Measurements from ENCODE around the gene KRTAP1-3. TPM values are rescaled to one million over a fixed set of nuclear protein-coding genes. Genes with fewer than 3 reads are reported as not detected.
"Not testable (repeated sequence)": the region's sequence is repeated elsewhere in the genome, so short reads cannot be mapped to it uniquely, and the experiment has no call there.

The KRTAP1-3 gene
- total RNA-seq, 1 donor = not detected

- TF ChIP-seq CTCF (IDR thresholded peaks at IDR 0.05; ENCODE audit: insufficient read depth, low read depth, low read length) = no peak
- H3K4me3 ChIP-seq (ENCODE audit: low read depth, low read length) = no peak overlapping the region
- DNase-seq (ENCODE audit: low read depth) = peak; percentile 57
Observed at GRCh38 chr17:41067281-41067680, 32.6 kb upstream of the KRTAP1-3 start.

- TF ChIP-seq CTCF (IDR thresholded peaks at IDR 0.05; ENCODE audit: insufficient read depth, low read depth, low read length) = no peak
- peak; percentile 93 for DNase-seq (ENCODE audit: low read depth)
Observed at GRCh38 chr17:41065829-41066624, 31.4 kb upstream of the KRTAP1-3 start, which contains the start of gene KRTAP2-4. TSS of gene KRTAP2-4 (minus strand) at chr17:41065879. CDS start at chr17:41065845, 34 bp downstream.

GRCh38 chr17:41065016-41065689 is 30.5 kb upstream of the KRTAP1-3 start:
- DNase-seq (ENCODE audit: low read depth) = not testable (repeated sequence)

More at GRCh38 chr17:41065829-41066624, 31.4 kb upstream of the KRTAP1-3 start, which contains the start of gene KRTAP2-4:
- no peak within 1 kb of the TSS for H3K4me3 ChIP-seq (ENCODE audit: low read depth, low read length)

GRCh38 chr17:41064301-41064700 is 29.6 kb upstream of the KRTAP1-3 start:
- no peak for DNase-seq (ENCODE audit: low read depth)
- H3K4me3 ChIP-seq (ENCODE audit: low read depth, low read length) = no peak overlapping the region
- no peak for TF ChIP-seq CTCF (IDR thresholded peaks at IDR 0.05; ENCODE audit: insufficient read depth, low read depth, low read length)

More at GRCh38 chr17:41065016-41065689, 30.5 kb upstream of the KRTAP1-3 start:
- not testable (repeated sequence) for H3K4me3 ChIP-seq (ENCODE audit: low read depth, low read length)

GRCh38 chr17:41063449-41063848 is 28.8 kb upstream of the KRTAP1-3 start:
- TF ChIP-seq CTCF (IDR thresholded peaks at IDR 0.05; ENCODE audit: insufficient read depth, low read depth, low read length) = no peak
- no peak for DNase-seq (ENCODE audit: low read depth)
- no peak overlapping the region for H3K4me3 ChIP-seq (ENCODE audit: low read depth, low read length)

GRCh38 chr17:41061964-41062363 is 27.3 kb upstream of the KRTAP1-3 start:
- no peak for TF ChIP-seq CTCF (IDR thresholded peaks at IDR 0.05; ENCODE audit: insufficient read depth, low read depth, low read length)
- no peak overlapping the region for H3K4me3 ChIP-seq (ENCODE audit: low read depth, low read length)
- DNase-seq (ENCODE audit: low read depth) = peak; percentile 78

- no peak within 1 kb of the TSS for H3K4me3 ChIP-seq (ENCODE audit: low read depth, low read length)
- TF ChIP-seq CTCF (IDR thresholded peaks at IDR 0.05; ENCODE audit: insufficient read depth, low read depth, low read length) = no peak
- DNase-seq (ENCODE audit: low read depth) = peak; percentile 73
Observed at GRCh38 chr17:41060052-41060604, 25.5 kb upstream of the KRTAP1-3 start, which contains the start of gene KRTAP2-3. TSS of gene KRTAP2-3 (minus strand) at chr17:41060114. CDS start at chr17:41060050, 64 bp downstream.

GRCh38 chr17:41059276-41060051 is 24.8 kb upstream of the KRTAP1-3 start:
- H3K4me3 ChIP-seq (ENCODE audit: low read depth, low read length) = not testable (repeated sequence)
- peak; percentile 88 for DNase-seq (ENCODE audit: low read depth)
